ENCODE measurements around the gene DDN. TPM values are rescaled to one million over a fixed set of nuclear protein-coding genes. Genes with fewer than 3 reads are reported as not detected.

The DDN gene
- total RNA-seq, 4 donors from 2014 or later, result 26.8 to 415 (median 232) TPM

DNA sequence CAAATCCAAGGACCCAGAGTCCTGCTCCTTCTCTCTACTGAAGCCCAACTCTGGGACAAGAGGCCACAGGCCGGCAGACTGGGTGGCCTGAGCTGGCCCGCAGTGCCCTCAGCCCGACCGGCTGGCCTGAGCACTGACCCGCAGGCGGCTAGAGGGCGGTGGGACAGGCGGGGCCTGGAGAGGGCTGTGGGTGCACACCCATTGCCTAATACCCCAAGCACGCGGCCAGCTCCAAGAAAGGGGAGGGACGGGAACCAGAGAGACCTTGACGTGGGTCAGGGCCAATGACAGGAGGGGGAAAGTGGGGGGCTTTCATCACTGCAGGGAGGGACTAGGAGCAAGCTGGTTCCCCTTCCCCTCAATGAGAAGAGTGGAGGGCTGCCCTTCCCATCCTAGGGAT, 25.6 kb downstream of the DDN start:
- ATAC-seq (no peak), DNase-seq (peak in 1 of 2 donors; percentile 46)
- Histone ChIP-seq H3K36me3 (no peaks in the 10 kb centered on the region), H3K27ac (peak overlapping the region in 1 of 4 donors; percentile 33), H3K4me3 (no peak overlapping the region), H3K4me1 (peaks cover 10 to 13% of the 10 kb centered on the region in 2 donors), H3K27me3 (peaks cover 80 to 92% (median 88%) of the 10 kb centered on the region in 3 donors), H3K9me3 (no peaks in the 10 kb centered on the region)
- TF ChIP-seq, protein P1, sequence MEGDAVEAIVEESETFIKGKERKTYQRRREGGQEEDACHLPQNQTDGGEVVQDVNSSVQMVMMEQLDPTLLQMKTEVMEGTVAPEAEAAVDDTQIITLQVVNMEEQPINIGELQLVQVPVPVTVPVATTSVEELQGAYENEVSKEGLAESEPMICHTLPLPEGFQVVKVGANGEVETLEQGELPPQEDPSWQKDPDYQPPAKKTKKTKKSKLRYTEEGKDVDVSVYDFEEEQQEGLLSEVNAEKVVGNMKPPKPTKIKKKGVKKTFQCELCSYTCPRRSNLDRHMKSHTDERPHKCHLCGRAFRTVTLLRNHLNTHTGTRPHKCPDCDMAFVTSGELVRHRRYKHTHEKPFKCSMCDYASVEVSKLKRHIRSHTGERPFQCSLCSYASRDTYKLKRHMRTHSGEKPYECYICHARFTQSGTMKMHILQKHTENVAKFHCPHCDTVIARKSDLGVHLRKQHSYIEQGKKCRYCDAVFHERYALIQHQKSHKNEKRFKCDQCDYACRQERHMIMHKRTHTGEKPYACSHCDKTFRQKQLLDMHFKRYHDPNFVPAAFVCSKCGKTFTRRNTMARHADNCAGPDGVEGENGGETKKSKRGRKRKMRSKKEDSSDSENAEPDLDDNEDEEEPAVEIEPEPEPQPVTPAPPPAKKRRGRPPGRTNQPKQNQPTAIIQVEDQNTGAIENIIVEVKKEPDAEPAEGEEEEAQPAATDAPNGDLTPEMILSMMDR (IDR thresholded peaks at IDR 0.05 in 4 of 5, conservative IDR thresholded peaks at IDR 0.05 in 1 of 5), result no peak
- TF ChIP-seq POLR2A (IDR thresholded peaks at IDR 0.05), result no peak
- intact Hi-C loops (cut with DNase I; ENCODE audit: low total_unique reads) (no loop called here), in situ Hi-C loops (cut with MboI; ENCODE audit: low sequenced_read_pairs in 4 of 4) (no loop called here)

GRCh38 chr12:48972952-48973483, 26.2 kb downstream of the DDN start:
- intact Hi-C loops (cut with DNase I; ENCODE audit: low total_unique reads) (no loop called here), in situ Hi-C loops (cut with MboI; ENCODE audit: low sequenced_read_pairs in 4 of 4) (no loop called here)
- peaks cover 7 to 9% of the 10 kb centered on the region in 2 donors for H3K4me1 ChIP-seq
- no peak for TF ChIP-seq POLR2A (IDR thresholded peaks at IDR 0.05)
- TF ChIP-seq, protein P1 (IDR thresholded peaks at IDR 0.05 in 4 of 5, conservative IDR thresholded peaks at IDR 0.05 in 1 of 5), result no peak
- DNase-seq, result no peak
- H3K4me3 ChIP-seq, result no peak overlapping the region
- H3K27ac ChIP-seq, result peak overlapping the region in 1 of 4 donors; percentile 33
- H3K27me3 ChIP-seq, result peaks cover 75 to 87% (median 83%) of the 10 kb centered on the region in 3 donors
- no peaks in the 10 kb centered on the region for H3K36me3 ChIP-seq
- no peaks in the 10 kb centered on the region for H3K9me3 ChIP-seq
- no peak for ATAC-seq

DNA sequence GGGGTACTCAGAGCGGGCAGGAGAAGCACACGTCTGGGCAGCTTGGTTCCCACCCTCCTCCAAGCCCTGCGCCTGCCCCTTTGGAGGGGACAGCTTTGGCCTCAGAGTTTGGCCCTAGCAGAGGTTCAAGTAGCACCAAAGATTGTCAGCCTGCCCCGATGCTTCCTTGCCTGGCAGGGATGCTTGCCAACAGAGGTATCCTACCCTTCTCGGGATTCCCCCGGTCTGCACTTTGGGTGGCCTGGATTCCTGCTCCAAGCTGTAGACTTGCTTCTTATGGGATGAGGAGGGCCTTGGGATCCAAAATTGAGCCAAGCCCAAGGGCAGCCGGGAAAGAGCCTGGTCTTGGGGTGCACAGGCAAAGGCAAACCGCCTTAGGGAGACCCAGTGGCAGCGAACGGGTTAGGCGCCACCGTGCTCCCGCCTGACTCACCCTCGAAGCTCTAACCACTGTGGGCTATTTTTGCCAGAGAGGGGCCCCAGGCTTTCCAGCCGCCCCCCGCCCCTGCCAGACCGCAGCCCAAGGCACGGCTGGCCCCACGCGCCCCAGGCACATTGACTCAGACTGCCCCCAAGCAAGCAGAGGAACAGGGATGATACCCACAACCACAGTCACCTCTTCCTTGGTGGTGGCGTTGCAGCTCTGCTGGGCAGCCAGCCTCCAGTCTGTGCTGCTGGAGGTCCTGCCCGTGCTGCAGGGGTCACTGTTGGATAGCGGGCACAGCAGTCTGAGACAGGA, 26.8 kb downstream of the DDN start:
- intact Hi-C loops (cut with DNase I; ENCODE audit: low total_unique reads), result no loop called here
- peaks cover 7 to 9% of the 10 kb centered on the region in 2 donors for H3K4me1 ChIP-seq
- no peak for ATAC-seq

DNA sequence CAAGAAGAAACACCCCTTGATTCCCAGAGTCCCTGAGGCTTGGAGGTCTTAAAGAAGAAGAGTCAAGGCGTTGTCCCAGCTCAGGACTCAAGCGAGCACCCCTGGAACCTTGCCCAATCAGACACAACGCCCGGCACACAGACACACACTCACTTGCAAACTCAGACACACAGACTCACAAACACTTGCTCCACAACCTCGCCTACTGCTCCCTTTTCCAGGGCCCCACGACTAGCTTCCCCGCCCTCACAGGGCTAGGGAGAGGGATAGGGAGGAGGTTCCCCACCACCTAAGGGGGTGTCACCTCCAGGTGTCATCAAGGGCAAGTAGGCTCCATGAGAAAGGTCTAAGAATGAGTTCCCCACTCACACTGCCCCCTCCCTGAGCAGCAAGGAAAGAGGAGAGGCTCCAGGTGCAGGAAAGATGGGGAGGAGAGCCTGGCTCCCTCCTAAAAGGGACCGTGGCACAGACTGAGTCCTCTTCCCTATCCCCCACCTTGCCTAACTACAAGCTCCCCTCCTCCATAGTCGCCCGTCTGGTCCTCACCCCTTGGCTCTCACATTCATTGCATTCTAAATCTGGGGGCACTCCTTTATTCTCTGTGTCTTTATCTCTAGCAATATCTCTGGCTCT, 28.4 kb downstream of the DDN start:
- H3K27me3 ChIP-seq, result peaks cover 55 to 65% (median 61%) of the 10 kb centered on the region in 3 donors
- TF ChIP-seq POLR2A (IDR thresholded peaks at IDR 0.05), result no peak
- TF ChIP-seq, protein P1 (IDR thresholded peaks at IDR 0.05 in 4 of 5, conservative IDR thresholded peaks at IDR 0.05 in 1 of 5), result no peak
- ATAC-seq (no peak), DNase-seq (no peak)
- peaks cover 7 to 9% of the 10 kb centered on the region in 2 donors for H3K4me1 ChIP-seq
- H3K36me3 ChIP-seq, result no peaks in the 10 kb centered on the region
- H3K4me3 ChIP-seq, result peak overlapping the region in 2 of 4 donors; percentile 27 to 30
- in situ Hi-C loops (cut with MboI; ENCODE audit: low sequenced_read_pairs in 4 of 4), result no loop called here
- H3K27ac ChIP-seq, result no peak overlapping the region
- intact Hi-C loops (cut with DNase I; ENCODE audit: low total_unique reads), result no loop called here
- H3K9me3 ChIP-seq, result no peaks in the 10 kb centered on the region

More for the DNA sequence above, 26.8 kb downstream of the DDN start:
- Histone ChIP-seq H3K4me3 (no peak overlapping the region), H3K27me3 (peaks cover 68 to 81% (median 77%) of the 10 kb centered on the region in 3 donors), H3K9me3 (no peaks in the 10 kb centered on the region), H3K27ac (no peak overlapping the region), H3K36me3 (no peaks in the 10 kb centered on the region)
- in situ Hi-C loops (cut with MboI; ENCODE audit: low sequenced_read_pairs in 4 of 4), result no loop called here
- no peak for DNase-seq
- TF ChIP-seq POLR2A (IDR thresholded peaks at IDR 0.05), result no peak
- TF ChIP-seq, protein P1 (IDR thresholded peaks at IDR 0.05 in 4 of 5, conservative IDR thresholded peaks at IDR 0.05 in 1 of 5), result no peak

All from gastrocnemius medialis (tissue), 4 donors.